ENCODE data around the gene UQCC2. TPM values are rescaled to one million over a fixed set of nuclear protein-coding genes. Genes with fewer than 3 reads are reported as not detected.

The UQCC2 gene
- total RNA-seq, 2 donors from 2014 or later: 24.5 to 25.7 TPM

DNA sequence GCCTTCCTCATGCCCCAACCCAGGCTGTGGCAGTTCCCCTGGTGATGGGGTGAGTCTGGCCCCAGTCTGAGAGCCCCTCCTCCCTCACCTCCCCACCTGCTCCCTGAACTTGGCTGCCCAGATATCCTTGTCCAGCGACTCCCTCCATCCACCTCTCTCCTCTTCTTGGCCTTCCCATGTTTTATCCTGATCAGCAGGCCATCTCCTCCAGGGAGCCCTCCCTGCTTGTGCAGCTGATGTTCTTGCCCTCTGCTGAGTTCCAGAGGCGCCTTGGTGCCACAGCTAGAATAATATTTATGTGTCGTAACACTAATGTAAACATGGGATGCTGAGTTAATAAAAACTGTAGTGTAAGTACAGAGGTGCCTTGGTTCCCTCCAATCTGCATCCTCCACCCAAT is 45.6 kb upstream of the UQCC2 start:
- Histone ChIP-seq H3K27me3 (replicated peaks; ENCODE audit: insufficient read depth) (no peaks in the 10 kb centered on the region), H3K4me3 (no peak overlapping the region), H3K27ac (no peak overlapping the region), H3K4me1 (replicated peaks) (peaks cover 5% of the 10 kb centered on the region), H3K36me3 (no peaks in the 10 kb centered on the region), H3K9me3 (no peaks in the 10 kb centered on the region)
- TF ChIP-seq, protein P1, sequence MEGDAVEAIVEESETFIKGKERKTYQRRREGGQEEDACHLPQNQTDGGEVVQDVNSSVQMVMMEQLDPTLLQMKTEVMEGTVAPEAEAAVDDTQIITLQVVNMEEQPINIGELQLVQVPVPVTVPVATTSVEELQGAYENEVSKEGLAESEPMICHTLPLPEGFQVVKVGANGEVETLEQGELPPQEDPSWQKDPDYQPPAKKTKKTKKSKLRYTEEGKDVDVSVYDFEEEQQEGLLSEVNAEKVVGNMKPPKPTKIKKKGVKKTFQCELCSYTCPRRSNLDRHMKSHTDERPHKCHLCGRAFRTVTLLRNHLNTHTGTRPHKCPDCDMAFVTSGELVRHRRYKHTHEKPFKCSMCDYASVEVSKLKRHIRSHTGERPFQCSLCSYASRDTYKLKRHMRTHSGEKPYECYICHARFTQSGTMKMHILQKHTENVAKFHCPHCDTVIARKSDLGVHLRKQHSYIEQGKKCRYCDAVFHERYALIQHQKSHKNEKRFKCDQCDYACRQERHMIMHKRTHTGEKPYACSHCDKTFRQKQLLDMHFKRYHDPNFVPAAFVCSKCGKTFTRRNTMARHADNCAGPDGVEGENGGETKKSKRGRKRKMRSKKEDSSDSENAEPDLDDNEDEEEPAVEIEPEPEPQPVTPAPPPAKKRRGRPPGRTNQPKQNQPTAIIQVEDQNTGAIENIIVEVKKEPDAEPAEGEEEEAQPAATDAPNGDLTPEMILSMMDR (IDR thresholded peaks at IDR 0.05): no peak
- TF ChIP-seq POLR2AphosphoS5 (IDR thresholded peaks at IDR 0.05) (no peak), POLR2A (IDR thresholded peaks at IDR 0.05) (no peak)
- DNase-seq (ENCODE audit: low spot score): no peak
- intact Hi-C loops (cut with DNase I): no loop called here
- WGBS: 85% methylated on average over 3 of the region's 3 CpGs

DNA sequence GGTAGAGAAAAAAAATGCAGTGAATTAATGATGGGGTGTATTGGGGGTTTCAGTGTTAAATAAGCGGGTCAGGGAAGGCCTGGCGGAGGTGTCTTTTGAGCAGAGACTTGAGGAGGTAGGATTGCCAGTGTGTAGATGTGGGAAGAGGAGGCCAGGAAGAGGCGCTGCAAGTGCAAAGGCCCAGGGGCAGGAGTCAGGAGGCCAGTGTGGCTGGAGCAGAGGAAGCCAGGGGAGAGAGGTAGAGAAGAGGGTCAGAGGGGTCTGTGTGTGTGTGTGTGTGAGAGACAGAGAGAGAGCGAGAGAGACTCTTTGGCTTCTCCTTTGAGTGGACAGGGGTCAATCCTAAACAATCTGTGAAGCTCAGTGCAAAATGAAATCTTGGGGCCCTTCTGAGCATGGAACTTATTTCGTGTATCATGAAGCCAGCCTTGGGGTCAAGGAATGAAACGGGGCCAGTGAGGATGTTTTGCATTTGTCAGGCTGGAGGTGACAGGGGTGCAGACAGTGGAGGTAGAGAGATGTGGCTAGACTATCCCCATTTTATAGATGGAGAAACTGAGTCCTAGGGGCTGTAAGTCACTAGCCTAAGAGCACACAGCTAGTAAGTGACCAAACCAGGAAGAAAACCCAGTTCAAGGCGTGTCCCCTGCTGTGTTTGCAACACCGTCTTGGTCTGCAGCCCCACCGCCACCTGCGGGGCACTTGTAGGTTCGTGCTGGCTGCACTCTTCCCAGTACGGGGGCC is 44.9 kb upstream of the UQCC2 start:
- H3K9me3 ChIP-seq: no peaks in the 10 kb centered on the region
- no peaks in the 10 kb centered on the region for H3K36me3 ChIP-seq
- H3K4me1 ChIP-seq (replicated peaks): no peaks in the 10 kb centered on the region
- H3K27me3 ChIP-seq (replicated peaks; ENCODE audit: insufficient read depth): no peaks in the 10 kb centered on the region
- no peak overlapping the region for H3K27ac ChIP-seq
- no peak for DNase-seq (ENCODE audit: low spot score)
- no peak for TF ChIP-seq POLR2AphosphoS5 (IDR thresholded peaks at IDR 0.05)
- TF ChIP-seq, protein P1 (IDR thresholded peaks at IDR 0.05): no peak
- TF ChIP-seq POLR2A (IDR thresholded peaks at IDR 0.05): no peak
- H3K4me3 ChIP-seq: no peak overlapping the region
- intact Hi-C loops (cut with DNase I): no loop called here
- 89% methylated on average over 12 of the region's 12 CpGs for WGBS

DNA sequence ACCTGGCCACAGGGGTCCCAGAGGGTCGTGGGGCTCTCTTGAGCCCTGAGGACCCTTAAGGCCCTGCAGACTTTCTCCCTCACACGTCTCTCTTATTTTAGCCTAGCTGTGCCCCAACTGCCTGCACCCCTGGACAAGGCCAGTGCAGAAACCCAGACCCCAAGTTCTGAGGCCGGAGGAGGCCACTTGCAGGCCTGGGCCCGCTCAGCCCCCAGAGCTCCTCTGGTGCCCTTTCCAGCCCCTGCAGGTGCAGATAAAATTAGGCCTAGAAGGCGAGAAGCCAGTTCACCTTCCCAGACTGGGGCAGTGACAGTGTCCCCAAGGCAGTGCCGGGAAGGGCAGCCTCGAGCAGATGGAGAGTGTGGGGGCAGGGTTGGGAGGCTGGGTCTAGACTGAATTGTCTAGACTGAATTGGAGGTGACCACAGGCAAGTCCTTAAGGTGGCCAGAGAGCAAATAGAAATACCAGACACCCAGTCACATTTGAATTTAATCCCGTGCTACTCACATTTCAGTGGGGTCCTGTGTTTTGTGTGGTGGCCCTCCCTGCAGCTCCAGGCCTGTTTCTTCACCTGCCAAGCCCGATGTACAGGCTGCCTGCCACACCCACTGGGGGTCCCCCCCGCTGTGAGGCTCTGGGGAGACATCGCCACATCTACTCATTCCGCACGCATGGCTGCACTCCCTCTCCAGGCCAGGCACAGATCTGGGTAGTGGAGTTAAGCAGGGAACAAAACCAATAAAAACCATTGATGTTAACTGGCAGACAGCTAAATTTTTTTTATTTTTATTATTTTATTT is 43.8 kb upstream of the UQCC2 start:
- whole genome bisulfite sequencing: 74% methylated on average over 13 of the region's 13 CpGs
- intact Hi-C loops (cut with DNase I): no loop called here
- Histone ChIP-seq H3K27ac (no peak overlapping the region), H3K4me1 (replicated peaks) (no peaks in the 10 kb centered on the region), H3K27me3 (replicated peaks; ENCODE audit: insufficient read depth) (no peaks in the 10 kb centered on the region), H3K36me3 (no peaks in the 10 kb centered on the region), H3K4me3 (no peak overlapping the region), H3K9me3 (no peaks in the 10 kb centered on the region)
- DNase-seq (ENCODE audit: low spot score): no peak
- TF ChIP-seq POLR2AphosphoS5 (IDR thresholded peaks at IDR 0.05) (no peak), POLR2A (IDR thresholded peaks at IDR 0.05) (no peak)
- TF ChIP-seq, protein P1 (IDR thresholded peaks at IDR 0.05): no peak

DNA sequence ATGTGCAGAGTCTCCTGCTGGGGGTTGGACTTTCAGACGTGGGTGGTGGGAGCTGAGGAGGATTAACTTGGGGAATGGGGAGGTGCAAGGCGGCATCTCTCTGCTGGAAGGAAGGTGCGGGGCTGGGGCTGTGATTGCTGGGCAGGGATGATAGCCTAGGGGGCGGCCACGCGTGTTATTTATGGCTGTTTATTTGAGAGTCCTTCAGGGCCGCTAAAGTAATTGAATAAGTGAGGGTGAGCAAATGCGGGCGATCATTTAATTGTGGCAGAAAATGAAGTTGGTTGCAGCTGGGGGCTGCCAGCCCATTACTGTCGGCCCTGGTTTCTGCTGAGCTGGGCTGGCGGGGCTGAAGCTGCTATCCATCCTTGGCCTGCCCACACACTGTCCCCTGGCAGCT is 42.7 kb upstream of the UQCC2 start:
- no peak overlapping the region for H3K27ac ChIP-seq

More for the DNA sequence above, 42.7 kb upstream of the UQCC2 start:
- H3K36me3 ChIP-seq: no peaks in the 10 kb centered on the region
- no peaks in the 10 kb centered on the region for H3K4me1 ChIP-seq (replicated peaks)
- no peaks in the 10 kb centered on the region for H3K27me3 ChIP-seq (replicated peaks; ENCODE audit: insufficient read depth)
- intact Hi-C loops (cut with DNase I): no loop called here
- 86% methylated on average over 11 of the region's 11 CpGs for WGBS
- no peaks in the 10 kb centered on the region for H3K9me3 ChIP-seq
- H3K4me3 ChIP-seq: no peak overlapping the region
- DNase-seq (ENCODE audit: low spot score): no peak
- TF ChIP-seq POLR2AphosphoS5 (IDR thresholded peaks at IDR 0.05): no peak
- no peak for TF ChIP-seq POLR2A (IDR thresholded peaks at IDR 0.05)
- TF ChIP-seq, protein P1 (IDR thresholded peaks at IDR 0.05): no peak

Measured in prostate gland (tissue), 2 donors.